ENCODE data around the gene CELSR1.

Gene CELSR1

GRCh38 chr22:46428602-46429324 is 108.7 kb downstream of the CELSR1 start:
- Histone ChIP-seq H3K27ac (ENCODE audit: poor library complexity, severe bottlenecking) (no peak overlapping the region), H3K9me3 (ENCODE audit: severe bottlenecking) (no peaks in the 10 kb centered on the region), H3K27me3 (ENCODE audit: insufficient read depth, poor library complexity, severe bottlenecking) (no peaks in the 10 kb centered on the region), H3K36me3 (ENCODE audit: low read depth) (peaks cover 33% of the 10 kb centered on the region), H3K4me1 (ENCODE audit: insufficient read depth, poor library complexity, severe bottlenecking) (no peaks in the 10 kb centered on the region), H3K4me3 (ENCODE audit: severe bottlenecking) (no peak overlapping the region)
- no peak for DNase-seq (ENCODE audit: low spot score)
- ATAC-seq (ENCODE audit: low read depth) = no peak
- TF ChIP-seq CTCF (IDR thresholded peaks at IDR 0.05; ENCODE audit: poor library complexity, severe bottlenecking) = no peak

- Histone ChIP-seq H3K9me3 (ENCODE audit: severe bottlenecking) (no peaks in the 10 kb centered on the region), H3K4me1 (ENCODE audit: insufficient read depth, poor library complexity, severe bottlenecking) (no peaks in the 10 kb centered on the region), H3K4me3 (ENCODE audit: severe bottlenecking) (no peak overlapping the region), H3K27ac (ENCODE audit: poor library complexity, severe bottlenecking) (no peak overlapping the region), H3K27me3 (ENCODE audit: insufficient read depth, poor library complexity, severe bottlenecking) (no peaks in the 10 kb centered on the region), H3K36me3 (ENCODE audit: low read depth) (peaks cover 27% of the 10 kb centered on the region)
- TF ChIP-seq CTCF (IDR thresholded peaks at IDR 0.05; ENCODE audit: poor library complexity, severe bottlenecking) = no peak
- DNase-seq (ENCODE audit: low spot score) = no peak
- no peak for ATAC-seq (ENCODE audit: low read depth)
Measured at GRCh38 chr22:46428171-46428570, 109.2 kb downstream of the CELSR1 start.

GRCh38 chr22:46425016-46425415 is 112.4 kb downstream of the CELSR1 start:
- Histone ChIP-seq H3K27ac (ENCODE audit: poor library complexity, severe bottlenecking) (no peak overlapping the region), H3K4me3 (ENCODE audit: severe bottlenecking) (no peak overlapping the region), H3K36me3 (ENCODE audit: low read depth) (peaks cover 26% of the 10 kb centered on the region), H3K4me1 (ENCODE audit: insufficient read depth, poor library complexity, severe bottlenecking) (no peaks in the 10 kb centered on the region), H3K27me3 (ENCODE audit: insufficient read depth, poor library complexity, severe bottlenecking) (no peaks in the 10 kb centered on the region), H3K9me3 (ENCODE audit: severe bottlenecking) (no peaks in the 10 kb centered on the region)
- no peak for TF ChIP-seq CTCF (IDR thresholded peaks at IDR 0.05; ENCODE audit: poor library complexity, severe bottlenecking)
- DNase-seq (ENCODE audit: low spot score) (no peak), ATAC-seq (ENCODE audit: low read depth) (no peak)

GRCh38 chr22:46424496-46424895 is 112.9 kb downstream of the CELSR1 start:
- H3K36me3 ChIP-seq (ENCODE audit: low read depth) = peaks cover 26% of the 10 kb centered on the region

More at GRCh38 chr22:46424496-46424895, 112.9 kb downstream of the CELSR1 start:
- no peaks in the 10 kb centered on the region for H3K9me3 ChIP-seq (ENCODE audit: severe bottlenecking)
- DNase-seq (ENCODE audit: low spot score) = no peak
- no peak for ATAC-seq (ENCODE audit: low read depth)
- no peaks in the 10 kb centered on the region for H3K4me1 ChIP-seq (ENCODE audit: insufficient read depth, poor library complexity, severe bottlenecking)
- no peak overlapping the region for H3K4me3 ChIP-seq (ENCODE audit: severe bottlenecking)
- H3K27ac ChIP-seq (ENCODE audit: poor library complexity, severe bottlenecking) = no peak overlapping the region
- no peaks in the 10 kb centered on the region for H3K27me3 ChIP-seq (ENCODE audit: insufficient read depth, poor library complexity, severe bottlenecking)
- TF ChIP-seq CTCF (IDR thresholded peaks at IDR 0.05; ENCODE audit: poor library complexity, severe bottlenecking) = no peak

Measured in RWPE2 (cell line).